GM23248 (cell line): Measurements from ENCODE around the gene NCLN.

Experiments
- EZH2 ChIP-seq: fragments of 200-600 bp; sonication (generic); IDR thresholded peaks from 2 replicates; pipeline ENCODE4 v1.6.1; 2018; ENCODE audit warnings: antibody characterized with exemption, mild to moderate bottlenecking; ENCODE audit not compliant: insufficient read depth, poor library complexity, severe bottlenecking
- EZH2phosphoT487 ChIP-seq: fragments of 200-600 bp; sonication (generic); IDR thresholded peaks from 2 replicates; pipeline ENCODE4 v1.6.1; 2018; ENCODE audit warnings: antibody characterized with exemption, moderate library complexity, mild to moderate bottlenecking, low read depth; ENCODE audit not compliant: insufficient read depth

- no peak for TF ChIP-seq EZH2phosphoT487
- TF ChIP-seq EZH2: no peak
Observed at GRCh38 chr19:3149526-3150505, 35.9 kb upstream of the NCLN start.
